Smooth muscle cell of bladder (primary cell): Measurements from ENCODE around the gene ANGEL1. TPM values are rescaled to one million over a fixed set of nuclear protein-coding genes. Genes with fewer than 3 reads are reported as not detected.

Experiments used
- total RNA-seq: library from RNA; depleted of rRNA; stranded (reverse); fragments of >200 nt; gene quantifications from 2 replicates; pipeline ENCODE4 v1.2.3, GENCODE V29; 2014

The ANGEL1 gene, protein sequence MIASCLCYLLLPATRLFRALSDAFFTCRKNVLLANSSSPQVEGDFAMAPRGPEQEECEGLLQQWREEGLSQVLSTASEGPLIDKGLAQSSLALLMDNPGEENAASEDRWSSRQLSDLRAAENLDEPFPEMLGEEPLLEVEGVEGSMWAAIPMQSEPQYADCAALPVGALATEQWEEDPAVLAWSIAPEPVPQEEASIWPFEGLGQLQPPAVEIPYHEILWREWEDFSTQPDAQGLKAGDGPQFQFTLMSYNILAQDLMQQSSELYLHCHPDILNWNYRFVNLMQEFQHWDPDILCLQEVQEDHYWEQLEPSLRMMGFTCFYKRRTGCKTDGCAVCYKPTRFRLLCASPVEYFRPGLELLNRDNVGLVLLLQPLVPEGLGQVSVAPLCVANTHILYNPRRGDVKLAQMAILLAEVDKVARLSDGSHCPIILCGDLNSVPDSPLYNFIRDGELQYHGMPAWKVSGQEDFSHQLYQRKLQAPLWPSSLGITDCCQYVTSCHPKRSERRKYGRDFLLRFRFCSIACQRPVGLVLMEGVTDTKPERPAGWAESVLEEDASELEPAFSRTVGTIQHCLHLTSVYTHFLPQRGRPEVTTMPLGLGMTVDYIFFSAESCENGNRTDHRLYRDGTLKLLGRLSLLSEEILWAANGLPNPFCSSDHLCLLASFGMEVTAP
- total RNA-seq, result 4.0 and 4.6 TPM in 2 replicates

DNA sequence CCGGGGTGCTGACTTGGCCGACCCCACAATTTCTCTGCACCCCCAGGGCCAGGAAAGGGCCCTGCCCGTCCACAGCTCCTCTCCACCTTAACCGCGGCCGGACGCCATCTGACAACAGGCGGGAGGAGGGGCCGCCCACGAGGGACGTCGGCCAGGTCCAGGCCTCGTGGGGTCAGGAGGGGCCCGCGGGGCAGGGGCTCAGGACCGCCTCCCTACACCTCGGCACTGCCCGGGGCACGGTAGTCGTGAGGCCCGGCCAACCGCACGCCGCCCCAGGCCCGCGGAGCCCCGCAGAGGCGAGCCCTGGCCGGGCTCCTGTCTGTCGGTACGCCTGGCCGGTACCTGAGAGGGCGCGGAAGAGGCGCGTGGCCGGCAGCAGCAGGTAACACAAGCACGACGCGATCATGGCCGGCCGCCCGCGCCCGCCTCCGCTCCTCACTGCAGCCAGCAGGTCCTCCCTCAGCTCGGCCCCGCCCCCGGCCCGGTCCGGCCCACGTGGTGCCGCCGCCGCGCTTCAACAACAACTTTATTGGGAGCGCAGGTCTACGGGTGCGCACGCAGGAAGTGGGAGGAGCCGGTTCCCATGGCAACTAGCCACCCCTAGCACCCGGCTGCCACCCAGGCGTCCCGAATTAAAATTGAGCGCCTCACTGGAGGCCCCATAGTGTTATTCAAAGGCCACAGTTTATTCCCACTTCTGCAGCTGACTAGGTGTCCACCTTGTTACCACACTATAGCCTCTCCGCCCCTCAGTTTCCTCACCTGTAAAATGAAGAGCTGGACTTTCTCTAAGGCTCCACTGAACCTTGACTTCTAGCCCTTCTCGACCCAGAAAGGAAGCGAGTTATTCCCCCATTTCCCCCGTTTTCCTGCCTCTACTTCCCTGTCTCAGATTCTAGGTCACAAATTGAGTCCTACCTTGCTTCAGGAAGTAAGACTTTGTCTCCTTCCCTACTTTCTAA lies at the start of gene ANGEL1:
Gene ANGEL1 (minus strand): TSS at position 461 of the 962 bp plus-strand sequence. CDS start 55 bp downstream, at position 406.

DNA sequence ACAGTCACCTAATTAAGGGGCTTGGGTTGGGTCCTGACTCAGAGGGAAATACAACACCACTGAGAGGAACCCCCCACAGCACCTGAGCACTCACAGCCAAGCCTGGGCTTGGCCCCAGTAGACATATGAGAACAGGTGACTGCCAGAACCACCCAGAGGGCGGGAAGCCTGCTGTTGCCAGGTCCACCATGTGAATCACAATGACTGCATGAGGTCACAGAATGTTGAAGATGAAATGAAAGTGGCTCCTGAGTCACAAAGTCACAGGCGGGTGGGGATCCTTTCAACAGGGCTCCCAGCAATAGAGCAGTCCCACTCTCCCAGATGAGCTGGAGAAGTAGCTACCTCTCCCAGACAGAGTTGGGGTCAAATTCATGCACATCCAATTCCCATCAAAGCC lies 13.4 kb upstream of the ANGEL1 start, which contains the start of gene LRRC74A:
Gene LRRC74A (plus strand): TSS at position 287 of the 400 bp plus-strand sequence. CDS start 290 bp downstream, outside the sequence.

DNA sequence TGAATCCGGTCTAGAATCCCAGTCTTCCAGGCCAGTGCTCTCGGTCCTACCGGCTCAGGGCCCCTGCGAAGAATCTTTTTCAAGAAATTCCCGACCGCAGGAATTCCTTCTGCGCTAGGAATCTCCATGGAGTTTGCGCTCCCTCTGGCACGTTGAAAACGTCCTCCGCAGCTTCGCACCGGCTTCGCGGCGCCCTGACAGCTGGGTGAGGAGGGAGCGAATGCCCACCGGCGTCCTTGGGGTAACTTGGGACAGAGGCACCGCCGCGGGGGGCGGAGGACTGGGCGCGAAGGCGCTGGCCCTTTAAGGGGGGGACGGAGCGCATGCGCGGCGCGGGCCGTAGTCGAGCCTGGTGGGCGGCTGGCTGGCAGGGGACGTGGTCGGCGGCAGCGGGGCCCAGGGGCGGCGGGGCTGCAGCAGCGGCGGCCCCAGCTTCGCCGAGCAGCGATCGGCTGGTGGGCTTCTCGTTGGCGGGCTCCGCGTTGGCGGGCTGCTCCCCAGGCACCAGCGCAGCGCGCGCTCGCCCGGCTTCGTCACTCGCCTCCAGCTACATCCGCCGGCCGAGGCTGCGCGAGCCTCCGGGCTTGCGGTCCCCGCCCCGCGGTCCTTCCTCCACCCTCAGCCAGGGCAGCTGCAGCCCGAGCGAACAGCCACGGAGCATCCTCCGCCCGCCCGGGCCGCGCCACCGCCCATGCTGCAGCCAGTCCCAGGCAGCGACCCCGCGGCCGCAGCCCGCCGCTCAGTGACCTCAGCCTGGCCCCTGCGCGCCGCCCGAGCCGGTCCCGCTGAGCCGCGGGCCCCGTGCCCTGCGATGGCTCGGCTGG lies 51.3 kb downstream of the ANGEL1 start, which contains the start of gene VASH1:
Gene VASH1 (plus strand): TSS at position 333 of the 824 bp plus-strand sequence. CDS start 1,354 bp downstream, outside the sequence.

Other genes starting within 250 kb of the ANGEL1 start
- 2.6 and 5.1 TPM in 2 replicates for gene VASH1, start 51.4 kb downstream of the ANGEL1 start, total RNA-seq
- not detected in 2 replicates for gene LRRC74A, start 13.5 kb upstream of the ANGEL1 start, total RNA-seq
- 29.7 and 33.4 TPM in 2 replicates for gene IRF2BPL, start 215.8 kb upstream of the ANGEL1 start, total RNA-seq